G401 (cell line): Measurements from ENCODE around the gene LYL1. TPM values are rescaled to one million over a fixed set of nuclear protein-coding genes. Genes with fewer than 3 reads are reported as not detected.
"Not testable (repeated sequence)": the region's sequence is repeated elsewhere in the genome, so short reads cannot be mapped to it uniquely, and the experiment has no call there.

Source experiments
- DNase-seq: peaks from one replicate; pipeline ENCODE4 v3.0.0-alpha.2; 2015; ENCODE audit warnings: low spot score
- in situ Hi-C: cut with HindIII; loops from 2 replicates; pipeline ENCODE4 v1.10.0; 2016; ENCODE audit warnings: low sequenced_read_pairs, mixed read lengths
- total RNA-seq: library from RNA; depleted of rRNA; stranded (reverse); fragments of >200 nt; shearing (Covaris generic); gene quantifications from 2 replicates; pipeline ENCODE4 v1.2.3, GENCODE V29; 2014; rRNA removed

LYL1 gene
- total RNA-seq = not detected in 2 replicates

DNA sequence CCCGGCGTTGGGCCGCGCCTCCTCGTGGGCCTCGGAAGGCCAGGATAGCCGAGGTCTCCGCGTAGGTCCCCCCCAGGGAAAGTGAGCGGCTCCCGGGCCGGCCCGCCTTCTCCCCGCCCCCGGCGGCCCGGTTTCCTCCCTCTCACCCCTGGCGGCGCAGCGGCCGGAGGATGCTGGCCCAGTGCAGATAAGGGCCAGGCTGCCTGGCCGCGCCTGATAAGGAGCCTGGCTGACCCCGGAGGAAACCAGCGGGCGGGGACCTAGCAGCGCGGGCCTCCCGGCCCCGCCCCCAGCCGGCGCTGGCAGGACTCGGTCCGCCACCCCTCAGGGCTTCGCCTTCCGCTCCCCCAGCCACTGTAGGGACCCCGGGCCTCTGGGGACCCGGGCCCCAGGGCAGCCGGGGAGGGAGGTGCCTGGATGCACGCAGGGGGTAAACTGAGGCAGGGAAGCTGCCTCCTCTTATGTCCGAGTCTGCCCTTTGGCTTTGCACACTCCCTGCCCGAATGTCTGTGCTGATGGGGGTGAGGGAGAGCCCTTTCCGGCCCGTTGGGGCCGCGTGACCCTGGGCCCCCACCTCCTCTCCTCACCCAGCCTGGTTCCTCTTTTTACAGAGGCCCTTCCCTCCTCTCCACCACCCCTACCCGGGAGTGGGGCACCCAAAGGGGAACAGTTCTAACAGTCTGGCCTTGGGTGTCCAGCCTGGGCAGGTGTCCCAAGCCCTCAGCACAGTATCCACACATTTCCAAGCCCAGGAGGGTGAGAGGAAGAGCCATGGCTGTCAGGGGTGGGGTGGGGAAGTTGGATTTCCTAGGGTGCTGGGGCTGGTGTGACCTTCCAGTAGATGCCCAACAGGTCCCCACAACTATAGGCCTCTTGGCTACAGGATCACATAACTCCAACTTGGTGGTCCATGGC lies at the start of gene LYL1:
Gene LYL1 (minus strand): TSS at position 193 of the 915 bp plus-strand sequence. CDS start 1,687 bp downstream, outside the sequence.
- no peak for DNase-seq
- in situ Hi-C loops = no loop called here

DNA sequence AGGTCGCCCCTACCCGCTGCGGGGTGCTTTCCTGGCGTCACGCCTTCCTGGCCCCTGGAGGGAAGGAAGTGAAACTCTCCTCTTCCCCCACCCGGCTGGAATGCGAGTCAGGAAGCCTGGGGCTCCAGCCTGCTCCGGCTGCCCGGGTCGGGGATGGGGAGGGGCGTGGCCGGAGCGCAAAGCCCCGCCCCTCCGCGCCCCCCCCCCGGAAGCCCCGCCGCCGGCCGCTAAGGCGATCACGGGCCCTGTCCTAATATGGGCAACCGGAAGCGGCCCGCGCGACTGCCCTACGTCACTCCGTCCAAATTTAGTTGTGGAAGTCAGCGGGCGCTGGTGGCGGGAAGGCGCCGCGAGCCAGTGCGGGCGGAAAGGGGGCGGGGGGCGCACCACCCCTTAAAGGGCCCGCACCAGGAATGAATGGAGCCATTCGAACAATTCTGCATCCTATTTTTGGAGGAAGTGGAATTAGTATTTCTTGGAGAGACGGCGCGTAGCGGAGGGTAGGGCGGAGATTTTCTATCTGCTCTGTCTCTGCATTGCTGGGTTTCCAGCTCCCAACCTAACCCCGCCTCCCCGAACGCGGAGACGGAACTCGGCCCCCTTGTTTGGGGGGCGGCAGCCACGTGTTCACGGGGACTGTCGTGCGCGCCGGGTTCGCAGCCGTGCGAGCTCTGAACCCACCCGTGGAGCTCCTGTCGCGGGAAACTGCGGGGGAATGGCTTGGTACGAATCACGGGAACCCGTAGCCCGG lies 49.1 kb upstream of the LYL1 start:
- in situ Hi-C loops = no loop called here
- peak; percentile 97 for DNase-seq

DNA sequence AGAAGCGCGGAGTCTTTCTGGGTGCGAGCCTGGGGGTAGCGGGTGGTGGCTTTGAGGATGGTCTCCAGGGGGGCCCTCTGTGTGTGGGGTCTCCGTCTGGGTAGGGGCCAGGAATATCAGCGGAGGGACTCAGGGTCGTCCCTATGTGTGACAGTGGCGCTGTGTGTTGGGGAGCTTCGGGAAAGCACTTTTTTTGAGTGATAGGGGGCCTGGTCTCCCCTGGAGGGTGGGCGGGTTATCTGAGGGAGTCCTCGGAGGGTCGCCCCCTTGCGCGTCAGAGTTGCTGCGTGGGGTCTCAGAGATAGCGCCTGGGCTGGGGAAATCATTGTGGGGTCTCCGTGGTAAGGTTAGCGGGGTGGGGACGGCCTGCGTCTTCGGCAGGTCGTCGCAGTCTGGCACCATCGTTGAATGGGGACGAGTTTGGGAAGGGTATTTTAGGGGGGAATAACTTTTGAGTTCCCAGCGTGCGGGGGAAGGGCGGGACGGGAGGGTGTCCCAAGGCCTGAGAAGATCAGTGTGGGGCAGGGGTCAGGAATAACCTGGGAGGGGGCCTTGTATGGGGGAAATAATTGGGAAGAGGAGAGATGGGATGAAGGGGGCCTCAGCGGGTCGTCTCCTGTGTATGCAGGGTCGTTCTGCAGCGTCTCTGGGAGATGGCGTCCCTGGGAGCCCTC lies 48.4 kb upstream of the LYL1 start:
- DNase-seq = no peak
- in situ Hi-C loops = no loop called here

DNA sequence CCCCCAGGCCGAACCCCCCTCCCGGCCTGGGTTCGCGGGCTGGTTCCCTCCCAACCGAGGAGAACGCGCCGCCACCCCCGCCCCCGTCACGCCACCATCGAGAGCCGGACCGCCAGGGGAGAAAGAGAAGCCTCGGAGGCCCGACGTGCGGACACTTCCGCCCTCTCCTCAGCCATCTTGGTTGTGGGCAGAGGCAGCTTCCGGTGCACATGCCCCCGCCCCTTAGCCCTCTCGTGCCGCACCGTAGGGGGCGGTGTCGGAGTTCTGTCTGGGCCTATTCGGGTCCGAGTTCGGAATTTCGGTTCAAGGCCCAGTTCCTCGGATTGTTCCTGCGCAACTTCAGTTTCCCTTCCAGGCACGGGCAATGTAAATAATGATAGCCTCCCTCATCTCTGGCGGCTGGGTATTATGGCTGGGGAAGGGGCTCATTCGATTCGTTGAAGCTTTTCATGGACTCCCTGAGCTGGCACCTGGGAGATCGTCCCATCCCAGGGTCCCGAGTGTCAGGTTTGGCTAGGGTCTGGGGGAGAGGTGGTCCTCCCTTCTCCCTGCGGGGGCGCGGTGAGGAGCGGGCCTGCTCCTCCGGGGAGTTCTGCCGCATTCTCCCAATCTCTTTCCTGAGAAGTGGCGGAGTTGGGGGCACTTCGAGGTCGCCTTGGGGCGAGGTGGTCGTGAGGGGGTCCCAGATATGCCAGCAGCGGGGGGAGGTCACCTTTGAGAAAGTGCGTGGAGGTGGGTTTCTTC lies 47.7 kb upstream of the LYL1 start, which contains the start of the genes IER2 and STX10:
Gene IER2 (plus strand): TSS at position 225 of the 744 bp plus-strand sequence. CDS start 2,776 bp downstream, outside the sequence.
Gene STX10 (minus strand): TSS at position 189 of the 744 bp plus-strand sequence. CDS start 202 bp downstream, outside the sequence.
- peak; percentile 96 for DNase-seq
- in situ Hi-C loops = no loop called here

DNA sequence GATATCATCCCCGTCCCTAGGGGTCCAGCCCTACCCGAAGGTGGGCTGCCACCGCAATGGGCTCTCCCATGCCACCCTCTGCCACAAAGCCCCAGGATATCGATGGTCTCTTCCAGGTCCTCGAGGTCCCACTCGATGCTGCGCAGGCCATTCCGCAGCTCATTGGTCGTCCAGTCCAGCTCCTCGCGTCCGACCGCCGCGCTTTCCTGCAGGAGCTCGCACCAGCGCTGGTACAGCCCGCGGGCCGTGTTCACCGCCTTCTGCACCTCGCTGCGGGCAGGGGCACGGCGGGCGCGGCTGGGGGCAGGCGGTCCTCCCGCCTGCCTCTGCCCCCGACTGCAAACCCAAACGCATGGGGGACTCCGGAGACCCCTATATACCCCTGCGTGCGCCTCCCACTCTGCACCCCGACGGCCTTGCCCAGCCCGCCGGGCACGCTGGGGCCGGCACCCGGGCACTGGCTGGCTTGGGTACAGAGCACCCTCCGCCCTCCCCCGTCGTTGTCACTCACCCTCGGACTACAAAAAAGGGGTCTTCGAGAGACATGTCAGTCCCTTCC lies 47.0 kb upstream of the LYL1 start:
- in situ Hi-C loops = no loop called here
- DNase-seq = peak; percentile 43

DNA sequence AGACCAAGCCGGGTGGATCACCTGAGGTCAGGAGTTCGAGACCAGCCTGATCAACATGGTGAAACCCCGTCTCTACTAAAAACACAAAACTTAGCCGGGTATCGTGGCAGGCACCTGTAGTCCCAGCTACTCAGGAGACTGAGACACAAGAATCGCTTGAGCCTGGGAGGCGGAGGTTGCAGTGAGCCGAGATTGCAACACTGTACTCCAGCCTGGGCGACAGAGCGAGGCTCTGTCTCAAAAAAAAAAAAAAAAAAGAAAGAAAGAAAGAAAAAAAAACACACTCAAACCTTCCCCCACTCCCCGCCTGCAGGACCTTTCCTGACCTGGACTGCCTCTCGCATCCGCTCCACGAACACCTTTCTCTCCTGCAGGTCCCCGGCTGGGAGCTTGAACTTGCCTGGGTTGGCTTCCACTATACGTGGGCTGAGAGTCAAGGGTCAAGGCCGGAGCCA lies 46.5 kb upstream of the LYL1 start:
- in situ Hi-C loops = not testable (repeated sequence)
- peak; percentile 32 for DNase-seq

DNA sequence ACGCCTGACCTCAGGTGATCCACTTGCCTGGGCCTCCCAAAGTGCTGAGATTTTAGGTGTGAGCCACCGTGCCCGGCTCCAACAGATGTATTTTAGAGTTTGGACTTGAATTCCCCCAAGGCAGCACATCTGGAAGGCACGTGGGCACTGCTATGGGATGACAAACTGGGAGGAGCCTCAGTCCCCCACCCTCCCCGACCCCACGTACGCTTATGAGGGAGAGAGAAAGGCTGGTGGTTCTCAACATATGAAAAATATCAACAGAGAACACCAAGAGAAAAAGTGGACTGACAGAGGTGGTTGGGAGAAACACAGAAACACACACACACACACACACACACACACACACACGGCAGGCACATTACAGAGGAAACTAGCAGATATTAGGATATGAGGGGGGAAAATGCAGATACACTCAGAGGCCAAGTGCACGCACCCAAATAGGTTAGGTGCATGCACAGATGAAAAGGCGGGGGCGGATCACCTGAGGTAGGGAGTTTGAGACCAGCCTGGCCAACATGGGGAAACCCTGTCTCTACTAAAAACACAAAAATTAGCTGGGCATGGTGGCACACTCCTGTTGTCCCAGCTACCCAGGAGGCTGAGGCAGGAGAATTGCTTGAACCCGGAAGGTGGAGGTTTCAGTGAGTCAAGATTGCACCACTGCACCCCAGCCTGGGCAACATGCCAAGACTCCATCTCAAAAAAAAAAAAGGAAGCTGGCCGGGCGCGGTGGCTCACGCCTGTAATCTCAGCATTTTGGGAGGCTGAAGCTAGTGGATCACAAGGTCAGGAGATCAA lies 44.3 kb upstream of the LYL1 start:
- in situ Hi-C loops = no loop called here
- DNase-seq = no peak

DNA sequence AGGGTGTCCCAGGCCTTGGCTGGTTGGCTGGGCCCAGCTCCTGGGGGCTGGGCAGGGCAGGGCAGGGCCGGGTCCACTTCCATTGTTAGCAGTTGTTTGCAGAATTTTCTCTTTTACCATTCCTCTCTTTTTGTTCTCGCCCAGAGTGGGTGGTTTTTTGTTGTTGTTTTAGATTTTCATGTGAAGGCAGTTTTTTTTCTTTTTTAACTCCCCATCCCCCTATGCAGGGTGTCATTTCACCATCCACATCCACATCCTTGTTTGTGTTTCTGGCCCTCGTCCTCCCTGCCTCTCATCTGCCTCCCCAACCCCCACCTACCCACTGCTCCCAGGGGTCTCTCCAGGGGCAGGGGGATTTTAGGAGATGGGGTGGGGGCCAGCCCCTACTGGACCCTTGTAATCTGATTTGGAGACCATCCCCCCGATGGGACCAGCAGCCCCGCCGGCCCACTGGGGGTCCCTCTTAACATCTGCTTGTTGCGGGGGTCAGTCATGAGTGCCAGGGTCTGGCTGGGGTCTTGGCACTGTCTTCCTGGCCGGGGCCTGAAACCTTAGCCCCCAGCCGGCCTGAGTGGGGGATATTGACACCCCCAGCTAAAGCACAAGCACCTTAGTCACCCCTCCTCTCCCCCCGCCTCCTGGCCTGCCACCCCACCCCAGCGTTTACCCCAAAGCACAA lies 37.1 kb upstream of the LYL1 start:
- in situ Hi-C loops = no loop called here
- DNase-seq = no peak

DNA sequence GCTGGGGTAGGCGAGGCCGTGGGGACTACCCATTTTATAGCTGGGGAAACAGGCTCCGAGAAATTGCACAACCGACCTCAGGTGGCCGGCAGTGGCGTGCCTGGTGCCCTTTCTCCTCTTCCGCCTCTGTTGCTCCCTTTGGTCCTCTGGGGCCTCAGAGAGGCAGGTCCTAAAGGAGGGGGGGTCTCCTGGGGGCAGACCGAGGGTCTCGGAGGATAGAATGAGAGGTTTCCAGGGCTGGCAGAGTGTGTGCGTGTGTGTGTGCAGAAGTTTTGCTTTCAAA lies 36.2 kb upstream of the LYL1 start:
- no peak for DNase-seq
- in situ Hi-C loops = no loop called here

DNA sequence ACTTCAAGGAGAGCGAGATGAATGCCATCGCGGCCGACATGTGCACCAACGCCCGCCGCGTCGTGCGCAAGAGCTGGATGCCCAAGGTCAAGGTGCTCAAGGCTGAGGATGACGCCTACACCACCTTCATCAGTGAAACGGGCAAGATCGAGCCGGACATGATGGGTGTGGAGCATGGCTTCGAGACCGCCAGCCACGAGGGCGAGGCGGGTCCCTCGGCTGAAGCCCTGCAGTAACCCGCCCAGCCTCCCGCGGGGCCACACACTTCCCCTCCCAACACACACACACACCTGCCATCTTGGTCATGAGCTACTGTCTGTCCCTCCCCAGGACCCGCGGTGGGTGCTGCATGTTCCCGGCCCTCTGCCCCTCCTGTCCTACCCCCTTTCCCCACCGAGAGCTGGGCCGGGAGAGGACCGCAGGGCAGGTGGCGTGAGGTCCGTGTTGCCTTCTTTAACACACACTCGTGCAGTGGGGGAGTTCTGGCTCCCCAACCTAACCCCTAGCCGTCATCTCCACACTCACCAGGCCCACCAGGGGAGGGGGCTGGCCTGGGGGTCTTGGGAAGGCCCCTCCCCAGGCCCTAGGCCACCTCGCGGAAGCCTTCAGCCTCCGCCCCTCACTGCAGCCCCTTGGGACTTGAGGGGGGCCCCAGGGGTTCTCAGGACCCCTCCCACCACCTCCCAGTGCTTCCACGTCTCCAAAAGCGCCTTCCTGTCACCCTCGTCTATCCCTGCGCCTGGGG lies 35.7 kb upstream of the LYL1 start:
- no peak for DNase-seq
- in situ Hi-C loops = no loop called here

DNA sequence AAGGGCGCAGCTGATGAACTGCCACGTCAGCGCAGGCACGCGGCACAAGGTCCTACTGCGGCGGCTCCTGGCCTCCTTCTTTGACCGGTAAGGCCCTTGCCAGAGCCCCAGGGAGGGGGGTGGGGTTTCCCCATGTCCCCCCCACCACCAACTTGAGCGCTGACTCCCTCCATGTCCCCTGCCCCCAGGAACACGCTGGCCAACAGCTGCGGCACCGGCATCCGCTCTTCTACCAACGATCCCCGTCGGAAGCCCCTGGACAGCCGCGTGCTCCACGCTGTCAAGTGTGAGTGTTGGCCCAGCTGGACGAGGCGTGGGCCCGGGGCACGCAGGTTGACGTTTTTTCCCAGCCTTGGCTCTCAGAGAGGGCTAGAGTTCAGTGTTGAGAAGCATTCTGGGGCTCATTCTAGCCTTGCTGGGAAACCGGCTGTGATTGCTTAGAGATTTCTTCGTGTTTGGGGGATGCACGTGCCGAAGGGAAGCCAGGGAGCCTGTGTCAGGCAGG lies 34.7 kb upstream of the LYL1 start:
- DNase-seq = no peak
- in situ Hi-C loops = no loop called here

DNA sequence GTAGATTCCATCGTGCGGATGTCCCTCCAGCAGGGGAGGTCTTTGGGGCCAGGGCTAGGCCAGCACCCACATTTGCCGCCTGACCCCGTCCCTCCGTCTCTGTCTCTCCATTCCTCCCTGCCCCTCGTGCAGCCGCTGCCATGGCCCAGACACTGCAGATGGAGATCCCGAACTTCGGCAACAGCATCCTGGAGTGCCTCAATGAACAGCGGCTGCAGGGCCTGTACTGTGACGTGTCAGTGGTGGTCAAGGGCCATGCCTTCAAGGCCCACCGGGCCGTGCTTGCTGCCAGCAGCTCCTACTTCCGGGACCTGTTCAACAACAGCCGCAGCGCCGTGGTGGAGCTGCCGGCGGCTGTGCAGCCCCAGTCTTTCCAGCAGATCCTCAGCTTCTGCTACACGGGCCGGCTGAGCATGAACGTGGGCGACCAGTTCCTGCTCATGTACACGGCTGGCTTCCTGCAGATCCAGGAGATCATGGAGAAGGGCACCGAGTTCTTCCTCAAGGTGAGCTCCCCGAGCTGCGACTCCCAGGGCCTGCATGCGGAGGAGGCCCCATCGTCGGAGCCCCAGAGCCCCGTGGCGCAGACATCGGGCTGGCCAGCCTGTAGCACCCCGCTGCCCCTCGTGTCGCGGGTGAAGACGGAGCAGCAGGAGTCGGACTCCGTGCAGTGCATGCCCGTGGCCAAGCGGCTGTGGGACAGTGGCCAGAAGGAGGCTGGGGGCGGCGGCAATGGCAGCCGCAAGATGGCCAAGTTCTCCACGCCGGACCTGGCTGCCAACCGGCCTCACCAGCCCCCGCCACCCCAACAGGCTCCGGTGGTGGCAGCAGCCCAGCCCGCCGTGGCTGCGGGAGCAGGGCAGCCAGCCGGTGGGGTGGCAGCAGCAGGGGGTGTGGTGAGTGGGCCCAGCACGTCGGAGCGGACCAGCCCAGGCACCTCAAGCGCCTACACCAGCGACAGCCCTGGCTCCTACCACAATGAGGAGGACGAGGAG lies 32.7 kb upstream of the LYL1 start:
- in situ Hi-C loops = no loop called here

DNA sequence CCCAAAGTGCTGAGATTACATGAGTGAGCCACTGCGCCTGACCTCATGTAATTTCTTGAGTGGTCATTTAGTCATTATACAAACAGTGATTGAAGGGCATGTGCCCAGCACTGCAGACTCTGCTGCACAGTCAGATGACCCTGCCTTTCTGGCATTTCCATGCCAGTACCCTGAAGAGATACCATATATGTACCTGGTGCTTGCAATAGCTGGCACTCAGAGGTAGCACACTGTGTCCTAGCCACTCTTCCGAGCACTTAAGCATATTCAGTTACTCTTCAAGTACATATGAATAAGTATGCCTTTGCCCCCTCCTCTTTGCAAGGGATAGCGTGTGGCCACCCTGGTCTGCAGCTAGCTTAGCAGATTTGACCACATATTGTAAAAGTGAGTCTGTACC lies 32.0 kb upstream of the LYL1 start:
- in situ Hi-C loops = no loop called here
- peak; percentile 36 for DNase-seq

More for the DNA sequence above, 32.7 kb upstream of the LYL1 start:
- peak; percentile 53 for DNase-seq

DNA sequence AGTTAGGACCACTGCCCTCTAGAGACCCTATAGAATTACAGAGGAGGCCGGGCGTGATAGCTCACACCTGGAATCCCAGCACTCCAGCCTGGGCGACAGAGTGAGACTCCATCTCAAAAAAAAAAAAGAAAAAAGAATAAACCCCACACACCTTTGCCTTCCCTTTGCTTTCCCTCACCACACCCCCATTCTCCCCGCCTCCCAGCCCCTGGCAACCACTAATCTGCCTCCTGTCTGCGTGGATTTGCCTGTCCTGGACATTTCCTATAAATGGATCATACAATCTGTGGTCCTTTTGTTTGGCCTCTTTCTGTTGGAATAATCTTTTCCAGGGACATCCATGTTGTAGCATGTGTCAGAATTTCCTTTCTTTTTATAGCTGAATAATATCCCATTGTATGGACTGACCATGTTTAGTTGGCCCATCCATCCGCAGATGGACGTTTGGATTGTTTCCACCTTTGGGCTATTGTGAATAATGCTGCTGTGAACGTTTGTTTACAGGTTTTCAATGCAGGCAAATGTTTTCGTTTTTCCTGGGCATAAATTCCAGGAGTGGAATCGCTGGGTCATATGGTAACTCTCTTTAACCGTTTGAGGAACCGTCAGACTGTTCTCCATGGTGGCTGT lies 30.7 kb upstream of the LYL1 start:
- no peak for DNase-seq
- in situ Hi-C loops = no loop called here
